ENCODE measurements around the gene CETN2. TPM values are rescaled to one million over a fixed set of nuclear protein-coding genes. Genes with fewer than 3 reads are reported as not detected.

The CETN2 gene
- 36.6 and 55.8 TPM in 2 replicates for total RNA-seq

GRCh38 chrX:152830312-152831305 is at the start of gene CETN2, which contains the start of gene NSDHL:
TSS of gene CETN2 (minus strand) at chrX:152830757. CDS start at chrX:152830710, 47 bp downstream.
TSS of gene NSDHL (plus strand) at chrX:152831063. CDS start at chrX:152846325, 15,262 bp downstream.

Other genes starting within 250 kb of the CETN2 start
- under 0.01 TPM in 2 replicates for gene GABRQ, start 192.9 kb downstream of the CETN2 start, total RNA-seq
- gene MAGEA3, start 132.0 kb downstream of the CETN2 start, total RNA-seq, result not detected in 2 replicates
- not detected in 2 replicates for gene CSAG2, start 121.5 kb downstream of the CETN2 start, total RNA-seq
- gene MAGEA2B, start 116.1 kb downstream of the CETN2 start, total RNA-seq, result not detected in 2 replicates
- not detected in 2 replicates for gene CSAG1, start 97.0 kb downstream of the CETN2 start, total RNA-seq
- gene MAGEA12, start 97.0 kb downstream of the CETN2 start, total RNA-seq, result not detected in 2 replicates
- gene MAGEA2, start 76.9 kb downstream of the CETN2 start, total RNA-seq, result 0.16 TPM in 1 of 2 replicates, not detected in the other
- not detected in 2 replicates for gene CSAG3, start 71.5 kb downstream of the CETN2 start, total RNA-seq
- gene MAGEA6, start 61.1 kb downstream of the CETN2 start, total RNA-seq, result not detected in 2 replicates
- 13.7 and 18.4 TPM in 2 replicates for gene NSDHL, start 306 bp upstream of the CETN2 start, total RNA-seq
- gene ZNF185, start 67.3 kb upstream of the CETN2 start, total RNA-seq, result 0.94 and 1.7 TPM in 2 replicates
- not detected in 2 replicates for gene PNMA5, start 163.4 kb upstream of the CETN2 start, total RNA-seq
- gene PNMA3, start 225.7 kb upstream of the CETN2 start, total RNA-seq, result 0.16 and 0.26 TPM in 2 replicates
- 1.4 and 2.1 TPM in 2 replicates for gene PNMA6A, start 241.7 kb upstream of the CETN2 start, total RNA-seq

Measured in bronchial smooth muscle cell (primary cell).